Liver (tissue), 9 donors: ENCODE results near the gene CDH13. TPM values are rescaled to one million over a fixed set of nuclear protein-coding genes. Genes with fewer than 3 reads are reported as not detected.

Source experiments
- DNase-seq: peaks from one replicate; pipeline ENCODE4 v3.0.0-alpha.2; 2017; ENCODE audit warnings: low spot score
- H3K27ac ChIP-seq, 2 donors: one replicate each; pipeline ENCODE4 v1.7.0; 2013; ENCODE audit warnings: inconsistent platforms in 2 of 2, low read length in 2 of 2, control low read depth in 1 of 2, low read depth in 1 of 2, mild to moderate bottlenecking in 1 of 2
- H3K27me3 ChIP-seq, 4 donors: one replicate each; pipeline versions ENCODE4 v1.6.1 to v1.7.0; 2013; ENCODE audit warnings: low read length in 3 of 4, inconsistent platforms in 1 of 4, mild to moderate bottlenecking in 1 of 4, moderate library complexity in 1 of 4; ENCODE audit not compliant: control insufficient read depth in 4 of 4, insufficient read depth in 4 of 4
- H3K36me3 ChIP-seq, 4 donors: one replicate each; pipeline versions ENCODE4 v1.6.1 to v1.7.0; 2013; ENCODE audit warnings: low read length in 3 of 4, mild to moderate bottlenecking in 3 of 4, low read depth in 1 of 4, moderate library complexity in 1 of 4; ENCODE audit not compliant: control insufficient read depth in 4 of 4, insufficient read depth in 3 of 4
- H3K4me1 ChIP-seq, 4 donors: one replicate each; pipeline versions ENCODE4 v1.6.1 to v1.7.0; 2013; ENCODE audit warnings: low read length in 3 of 4, mild to moderate bottlenecking in 3 of 4, moderate library complexity in 1 of 4; ENCODE audit not compliant: control insufficient read depth in 4 of 4, insufficient read depth in 4 of 4
- H3K4me3 ChIP-seq, 3 donors: one replicate each; pipeline versions ENCODE4 v1.6.1 to v1.7.0; 2013; ENCODE audit warnings: low read length in 3 of 3, control low read depth in 1 of 3, low read depth in 1 of 3, mild to moderate bottlenecking in 1 of 3
- H3K9ac ChIP-seq, 2 donors: one replicate each; pipeline ENCODE4 v1.7.0; 2013; ENCODE audit warnings: low read length in 2 of 2, mild to moderate bottlenecking in 2 of 2, moderate library complexity in 2 of 2, control low read depth in 1 of 2, low read depth in 1 of 2
- H3K9me3 ChIP-seq, 4 donors: one replicate each; pipeline versions ENCODE4 v1.6.1 to v1.7.0; 2013; ENCODE audit warnings: low read length in 3 of 4; ENCODE audit not compliant: control insufficient read depth in 4 of 4
- EGR1 ChIP-seq, 2 donors: IDR thresholded peaks; 2 replicates each; pipeline ENCODE4 v1.6.1; 2016 to 2018; ENCODE audit warnings: antibody characterized with exemption in 2 of 2, low read depth in 2 of 2
- FOXA1 ChIP-seq: IDR thresholded peaks from 2 replicates; pipeline ENCODE4 v1.6.1; 2016; ENCODE audit warnings: antibody characterized with exemption
- FOXA2 ChIP-seq: IDR thresholded peaks from 2 replicates; pipeline ENCODE4 v1.6.1; 2016; ENCODE audit warnings: antibody characterized with exemption
- GABPA ChIP-seq, 2 donors: IDR thresholded peaks in 1 of 2; conservative IDR thresholded peaks in 1 of 2; 2 replicates each; pipeline ENCODE4 v1.6.1; 2016; ENCODE audit warnings: antibody characterized with exemption in 2 of 2, mild to moderate bottlenecking in 1 of 2, moderate library complexity in 1 of 2
- HNF4A ChIP-seq, 2 donors: conservative IDR thresholded peaks; 2 replicates each; pipeline ENCODE4 v1.6.1; 2016; ENCODE audit warnings: antibody characterized with exemption in 2 of 2, mild to moderate bottlenecking in 2 of 2
- HNF4G ChIP-seq: IDR thresholded peaks from 2 replicates; pipeline ENCODE4 v1.6.1; 2016; ENCODE audit warnings: antibody characterized with exemption
- JUND ChIP-seq, 2 donors: IDR thresholded peaks; 2 replicates each; pipeline ENCODE4 v1.6.1; 2016; ENCODE audit warnings: antibody characterized with exemption in 2 of 2
- NR2F2 ChIP-seq: IDR thresholded peaks from 2 replicates; pipeline ENCODE4 v1.6.1; 2016; ENCODE audit warnings: antibody characterized with exemption
- RXRA ChIP-seq, 2 donors: IDR thresholded peaks; 2 replicates each; pipeline ENCODE4 v1.6.1; 2017 to 2018; ENCODE audit warnings: antibody characterized with exemption in 2 of 2, mild to moderate bottlenecking in 1 of 2
- SP1 ChIP-seq: IDR thresholded peaks from 2 replicates; pipeline ENCODE4 v1.6.1; 2018; ENCODE audit warnings: antibody characterized with exemption, mild to moderate bottlenecking
- TAF1 ChIP-seq: conservative IDR thresholded peaks from 2 replicates; pipeline ENCODE4 v1.6.1; 2016; ENCODE audit warnings: antibody characterized with exemption, mild to moderate bottlenecking
- YY1 ChIP-seq: IDR thresholded peaks from 2 replicates; pipeline ENCODE4 v1.6.1; 2016; ENCODE audit warnings: antibody characterized with exemption, mild to moderate bottlenecking
- WGBS: extraction: QIAGEN DNeasy Blood & Tissue Kit; methylation state at CpG from one replicate; pipeline ENCODE4 v1.1.7; 2013; 5-methylcytosine and 5-hydroxymethylcytosine counted together
- polyA plus RNA-seq, 2 donors: library from polyadenylated mRNA; stranded (reverse) in 1 of 2; unstranded in 1 of 2; fragments of 200-250 nt in 1 of 2; fragments of >200 nt in 1 of 2; fragmentation: Nextera tagmentation in 1 of 2; extraction: Ambion mirVana in 1 of 2; gene quantifications; one replicate each; pipeline versions ENCODE4 v1.2.1 to v1.2.3, GENCODE V29; 2013 to 2015
- total RNA-seq, 2 donors: library from RNA; depleted of rRNA; stranded (reverse); fragments of >200 nt; gene quantifications; one replicate each; pipeline ENCODE4 v1.2.3, GENCODE V29; 2014
- TF ChIP-seq, protein P1 (sequence below): IDR thresholded peaks from 2 replicates; pipeline ENCODE4 v1.6.1; 2016; ENCODE audit warnings: antibody characterized with exemption
- TF ChIP-seq, protein P2 (sequence below): fragments of 150-350 bp; IDR thresholded peaks from 2 replicates; pipeline ENCODE4 v1.5.1; 2017; ENCODE audit warnings: improper control_type of control experiment, low read depth, low read length; ENCODE audit not compliant: missing input control
- TF ChIP-seq, protein P3 (sequence below): IDR thresholded peaks from 2 replicates; pipeline ENCODE4 v1.6.1; 2016; ENCODE audit warnings: antibody characterized with exemption
- TF ChIP-seq, protein P4 (sequence below): IDR thresholded peaks from 2 replicates; pipeline ENCODE4 v1.6.1; 2016; ENCODE audit warnings: antibody characterized with exemption, mild to moderate bottlenecking
- TF ChIP-seq, protein P5 (sequence below): IDR thresholded peaks from 2 replicates; pipeline ENCODE4 v1.6.1; 2016; ENCODE audit warnings: antibody characterized with exemption
- donor health status: healthy.
- donor health status: healthy.
- donor health status: healthy.
- donor health status: healthy.
- donor health status: healthy.

Gene CDH13
- total and polyA plus RNA-seq, 4 donors = 0.21 to 1.5 (median 0.58) TPM

DNA sequence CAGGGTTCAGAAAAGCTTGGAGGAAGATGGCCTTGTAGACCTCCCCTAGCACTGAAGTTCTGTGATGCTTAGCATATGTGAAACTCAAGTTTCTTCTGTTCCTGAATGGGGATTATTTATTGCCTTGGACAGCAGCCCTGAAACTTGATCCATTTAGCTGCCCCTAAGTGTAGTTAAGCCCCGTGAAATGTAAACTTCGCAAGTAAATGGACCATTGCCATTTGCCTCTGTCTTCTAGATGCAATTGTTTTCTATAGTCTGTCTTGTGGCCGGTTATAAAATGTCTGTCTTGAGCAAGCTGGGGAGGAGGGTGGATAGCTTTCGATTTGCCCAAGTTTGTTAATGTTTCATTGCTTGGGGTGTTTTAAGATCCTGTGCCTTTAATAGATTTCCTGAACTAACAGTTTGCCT, 261.8 kb downstream of the CDH13 start:
- Histone ChIP-seq H3K27me3 (peaks cover 0 to 6% (median 0%) of the 10 kb centered on the region in 4 donors), H3K27ac (no peak overlapping the region), H3K36me3 (no peaks in the 10 kb centered on the region), H3K4me1 (no peaks in the 10 kb centered on the region), H3K4me3 (no peak overlapping the region), H3K9me3 (no peaks in the 10 kb centered on the region), H3K9ac (no peak overlapping the region)
- 37% methylated on average over 4 of the region's 4 CpGs for WGBS
- no peak for DNase-seq
- TF ChIP-seq EGR1 (IDR thresholded peaks at IDR 0.05; ENCODE audit: low read depth in 2 of 2) (no peak), GABPA (IDR thresholded peaks at IDR 0.05 in 1 of 2, conservative IDR thresholded peaks at IDR 0.05 in 1 of 2) (no peak), JUND (IDR thresholded peaks at IDR 0.05) (no peak), RXRA (IDR thresholded peaks at IDR 0.05) (no peak), FOXA2 (no peak), YY1 (no peak), FOXA1 (no peak), HNF4A (conservative IDR thresholded peaks at IDR 0.05) (no peak), TAF1 (no peak)
- TF ChIP-seq, protein P1, sequence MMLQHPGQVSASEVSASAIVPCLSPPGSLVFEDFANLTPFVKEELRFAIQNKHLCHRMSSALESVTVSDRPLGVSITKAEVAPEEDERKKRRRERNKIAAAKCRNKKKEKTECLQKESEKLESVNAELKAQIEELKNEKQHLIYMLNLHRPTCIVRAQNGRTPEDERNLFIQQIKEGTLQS = no peak
- TF ChIP-seq, protein P2, sequence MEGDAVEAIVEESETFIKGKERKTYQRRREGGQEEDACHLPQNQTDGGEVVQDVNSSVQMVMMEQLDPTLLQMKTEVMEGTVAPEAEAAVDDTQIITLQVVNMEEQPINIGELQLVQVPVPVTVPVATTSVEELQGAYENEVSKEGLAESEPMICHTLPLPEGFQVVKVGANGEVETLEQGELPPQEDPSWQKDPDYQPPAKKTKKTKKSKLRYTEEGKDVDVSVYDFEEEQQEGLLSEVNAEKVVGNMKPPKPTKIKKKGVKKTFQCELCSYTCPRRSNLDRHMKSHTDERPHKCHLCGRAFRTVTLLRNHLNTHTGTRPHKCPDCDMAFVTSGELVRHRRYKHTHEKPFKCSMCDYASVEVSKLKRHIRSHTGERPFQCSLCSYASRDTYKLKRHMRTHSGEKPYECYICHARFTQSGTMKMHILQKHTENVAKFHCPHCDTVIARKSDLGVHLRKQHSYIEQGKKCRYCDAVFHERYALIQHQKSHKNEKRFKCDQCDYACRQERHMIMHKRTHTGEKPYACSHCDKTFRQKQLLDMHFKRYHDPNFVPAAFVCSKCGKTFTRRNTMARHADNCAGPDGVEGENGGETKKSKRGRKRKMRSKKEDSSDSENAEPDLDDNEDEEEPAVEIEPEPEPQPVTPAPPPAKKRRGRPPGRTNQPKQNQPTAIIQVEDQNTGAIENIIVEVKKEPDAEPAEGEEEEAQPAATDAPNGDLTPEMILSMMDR = no peak

DNA sequence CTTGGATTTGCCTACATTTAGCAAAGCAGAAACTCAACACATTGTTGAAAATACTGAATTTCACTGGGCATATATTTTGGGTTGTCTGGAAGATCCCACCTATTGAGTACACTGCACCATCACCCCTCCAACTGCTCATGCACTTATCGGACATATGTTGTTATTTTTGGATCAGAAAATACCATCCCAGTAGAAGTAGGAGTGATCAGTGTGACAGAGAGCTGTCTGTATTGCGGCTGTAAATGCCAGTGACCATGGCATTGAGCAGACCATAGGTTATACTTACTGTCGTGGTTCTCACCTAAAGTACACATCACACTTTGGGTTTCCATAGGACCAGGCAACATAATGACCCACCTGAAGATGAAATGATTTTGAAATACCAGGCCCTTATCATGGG, 264.7 kb downstream of the CDH13 start:
- 77% methylated on average over 3 of the region's 3 CpGs for WGBS
- Histone ChIP-seq H3K36me3 (no peaks in the 10 kb centered on the region), H3K9me3 (no peaks in the 10 kb centered on the region), H3K4me1 (no peaks in the 10 kb centered on the region), H3K27me3 (peaks cover 0 to 3% (median 0%) of the 10 kb centered on the region in 4 donors), H3K27ac (no peak overlapping the region), H3K9ac (no peak overlapping the region), H3K4me3 (no peak overlapping the region)
- TF ChIP-seq NR2F2 = no peak
- no peak for TF ChIP-seq RXRA (IDR thresholded peaks at IDR 0.05)
- TF ChIP-seq FOXA1 = no peak
- TF ChIP-seq HNF4G = no peak
- TF ChIP-seq, protein P2 = no peak
- no peak for TF ChIP-seq GABPA (IDR thresholded peaks at IDR 0.05 in 1 of 2, conservative IDR thresholded peaks at IDR 0.05 in 1 of 2)
- TF ChIP-seq, protein P3, sequence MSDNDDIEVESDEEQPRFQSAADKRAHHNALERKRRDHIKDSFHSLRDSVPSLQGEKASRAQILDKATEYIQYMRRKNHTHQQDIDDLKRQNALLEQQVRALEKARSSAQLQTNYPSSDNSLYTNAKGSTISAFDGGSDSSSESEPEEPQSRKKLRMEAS = no peak
- no peak for TF ChIP-seq JUND (IDR thresholded peaks at IDR 0.05)
- TF ChIP-seq EGR1 (IDR thresholded peaks at IDR 0.05; ENCODE audit: low read depth in 2 of 2) = no peak
- TF ChIP-seq TAF1 = no peak
- TF ChIP-seq SP1 = no peak
- TF ChIP-seq FOXA2 = no peak
- TF ChIP-seq, protein P4, sequence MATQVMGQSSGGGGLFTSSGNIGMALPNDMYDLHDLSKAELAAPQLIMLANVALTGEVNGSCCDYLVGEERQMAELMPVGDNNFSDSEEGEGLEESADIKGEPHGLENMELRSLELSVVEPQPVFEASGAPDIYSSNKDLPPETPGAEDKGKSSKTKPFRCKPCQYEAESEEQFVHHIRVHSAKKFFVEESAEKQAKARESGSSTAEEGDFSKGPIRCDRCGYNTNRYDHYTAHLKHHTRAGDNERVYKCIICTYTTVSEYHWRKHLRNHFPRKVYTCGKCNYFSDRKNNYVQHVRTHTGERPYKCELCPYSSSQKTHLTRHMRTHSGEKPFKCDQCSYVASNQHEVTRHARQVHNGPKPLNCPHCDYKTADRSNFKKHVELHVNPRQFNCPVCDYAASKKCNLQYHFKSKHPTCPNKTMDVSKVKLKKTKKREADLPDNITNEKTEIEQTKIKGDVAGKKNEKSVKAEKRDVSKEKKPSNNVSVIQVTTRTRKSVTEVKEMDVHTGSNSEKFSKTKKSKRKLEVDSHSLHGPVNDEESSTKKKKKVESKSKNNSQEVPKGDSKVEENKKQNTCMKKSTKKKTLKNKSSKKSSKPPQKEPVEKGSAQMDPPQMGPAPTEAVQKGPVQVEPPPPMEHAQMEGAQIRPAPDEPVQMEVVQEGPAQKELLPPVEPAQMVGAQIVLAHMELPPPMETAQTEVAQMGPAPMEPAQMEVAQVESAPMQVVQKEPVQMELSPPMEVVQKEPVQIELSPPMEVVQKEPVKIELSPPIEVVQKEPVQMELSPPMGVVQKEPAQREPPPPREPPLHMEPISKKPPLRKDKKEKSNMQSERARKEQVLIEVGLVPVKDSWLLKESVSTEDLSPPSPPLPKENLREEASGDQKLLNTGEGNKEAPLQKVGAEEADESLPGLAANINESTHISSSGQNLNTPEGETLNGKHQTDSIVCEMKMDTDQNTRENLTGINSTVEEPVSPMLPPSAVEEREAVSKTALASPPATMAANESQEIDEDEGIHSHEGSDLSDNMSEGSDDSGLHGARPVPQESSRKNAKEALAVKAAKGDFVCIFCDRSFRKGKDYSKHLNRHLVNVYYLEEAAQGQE = no peak
- TF ChIP-seq, protein P5, sequence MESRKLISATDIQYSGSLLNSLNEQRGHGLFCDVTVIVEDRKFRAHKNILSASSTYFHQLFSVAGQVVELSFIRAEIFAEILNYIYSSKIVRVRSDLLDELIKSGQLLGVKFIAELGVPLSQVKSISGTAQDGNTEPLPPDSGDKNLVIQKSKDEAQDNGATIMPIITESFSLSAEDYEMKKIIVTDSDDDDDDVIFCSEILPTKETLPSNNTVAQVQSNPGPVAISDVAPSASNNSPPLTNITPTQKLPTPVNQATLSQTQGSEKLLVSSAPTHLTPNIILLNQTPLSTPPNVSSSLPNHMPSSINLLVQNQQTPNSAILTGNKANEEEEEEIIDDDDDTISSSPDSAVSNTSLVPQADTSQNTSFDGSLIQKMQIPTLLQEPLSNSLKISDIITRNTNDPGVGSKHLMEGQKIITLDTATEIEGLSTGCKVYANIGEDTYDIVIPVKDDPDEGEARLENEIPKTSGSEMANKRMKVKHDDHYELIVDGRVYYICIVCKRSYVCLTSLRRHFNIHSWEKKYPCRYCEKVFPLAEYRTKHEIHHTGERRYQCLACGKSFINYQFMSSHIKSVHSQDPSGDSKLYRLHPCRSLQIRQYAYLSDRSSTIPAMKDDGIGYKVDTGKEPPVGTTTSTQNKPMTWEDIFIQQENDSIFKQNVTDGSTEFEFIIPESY = no peak
- TF ChIP-seq, protein P1 = no peak
- DNase-seq = no peak
